ENCODE data around the gene RAB11FIP3. TPM values are rescaled to one million over a fixed set of nuclear protein-coding genes. Genes with fewer than 3 reads are reported as not detected.

RAB11FIP3 gene
- total RNA-seq, 1 donor from 2014 or later = 44.1 TPM

GRCh38 chr16:508884-509736 is 83.7 kb downstream of the RAB11FIP3 start:
- Histone ChIP-seq H3K27me3 (no peaks in the 10 kb centered on the region), H3K36me3 (no peaks in the 10 kb centered on the region), H3K4me1 (no peaks in the 10 kb centered on the region), H3K27ac (no peak overlapping the region), H3K9me3 (no peaks in the 10 kb centered on the region), H3K4me3 (no peak overlapping the region)
- ATAC-seq (peak; percentile 22), DNase-seq (no peak)
- intact Hi-C loops (cut with DNase I) = no loop called here
- no peak for TF ChIP-seq CTCF (IDR thresholded peaks at IDR 0.05)

GRCh38 chr16:510066-510825 is 84.8 kb downstream of the RAB11FIP3 start:
- DNase-seq (no peak), ATAC-seq (no peak)
- Histone ChIP-seq H3K36me3 (no peaks in the 10 kb centered on the region), H3K27ac (no peak overlapping the region), H3K4me1 (no peaks in the 10 kb centered on the region), H3K4me3 (no peak overlapping the region), H3K9me3 (no peaks in the 10 kb centered on the region), H3K27me3 (no peaks in the 10 kb centered on the region)
- intact Hi-C loops (cut with DNase I) = no loop called here
- no peak for TF ChIP-seq CTCF (IDR thresholded peaks at IDR 0.05)

- TF ChIP-seq CTCF (IDR thresholded peaks at IDR 0.05) = no peak
- H3K4me3 ChIP-seq = no peak overlapping the region
- no peaks in the 10 kb centered on the region for H3K27me3 ChIP-seq
- H3K36me3 ChIP-seq = peaks cover 11% of the 10 kb centered on the region
- no peaks in the 10 kb centered on the region for H3K9me3 ChIP-seq
- H3K4me1 ChIP-seq = no peaks in the 10 kb centered on the region
- no peak overlapping the region for H3K27ac ChIP-seq
- intact Hi-C loops (cut with DNase I) = no loop called here
- no peak for DNase-seq
- no peak for ATAC-seq
Measured at GRCh38 chr16:512802-513201, 87.4 kb downstream of the RAB11FIP3 start.

GRCh38 chr16:513950-514349 is 88.5 kb downstream of the RAB11FIP3 start:
- no peak for DNase-seq
- H3K4me1 ChIP-seq = no peaks in the 10 kb centered on the region

More at GRCh38 chr16:513950-514349, 88.5 kb downstream of the RAB11FIP3 start:
- intact Hi-C loops (cut with DNase I) = no loop called here
- Histone ChIP-seq H3K27ac (no peak overlapping the region), H3K36me3 (peaks cover 12% of the 10 kb centered on the region), H3K27me3 (no peaks in the 10 kb centered on the region), H3K9me3 (no peaks in the 10 kb centered on the region), H3K4me3 (no peak overlapping the region)
- ATAC-seq = peak; percentile 12
- TF ChIP-seq CTCF (IDR thresholded peaks at IDR 0.05) = no peak

Data from upper lobe of right lung (tissue), 1 donor.